Measurements from ENCODE around the gene SOCS7. TPM values are rescaled to one million over a fixed set of nuclear protein-coding genes. Genes with fewer than 3 reads are reported as not detected.

The SOCS7 gene
- total RNA-seq, 1 donor from 2014 or later: 14.7 TPM

- Histone ChIP-seq H3K27me3 (no peaks in the 10 kb centered on the region), H3K9me3 (no peaks in the 10 kb centered on the region), H3K27ac (no peak overlapping the region), H3K36me3 (no peaks in the 10 kb centered on the region), H3K4me1 (no peaks in the 10 kb centered on the region), H3K4me3 (no peak overlapping the region)
- no peak for DNase-seq (ENCODE audit: extremely low spot score in 2 of 2)
- intact Hi-C loops (cut with DNase I): no loop called here
- TF ChIP-seq CTCF (IDR thresholded peaks at IDR 0.05) (no peak), POLR2A (IDR thresholded peaks at IDR 0.05) (no peak), POLR2AphosphoS5 (IDR thresholded peaks at IDR 0.05; ENCODE audit: insufficient read depth in 1 of 2, low read depth in 1 of 2) (no peak)
These were observed 16.9 kb upstream of the SOCS7 start for GRCh38 chr17:38334480-38335364.

GRCh38 chr17:38336838-38337237, 14.8 kb upstream of the SOCS7 start:
- no peak for DNase-seq (ENCODE audit: extremely low spot score in 2 of 2)
- H3K36me3 ChIP-seq: no peaks in the 10 kb centered on the region
- TF ChIP-seq CTCF (IDR thresholded peaks at IDR 0.05): no peak
- no peak for TF ChIP-seq POLR2AphosphoS5 (IDR thresholded peaks at IDR 0.05; ENCODE audit: insufficient read depth in 1 of 2, low read depth in 1 of 2)
- TF ChIP-seq POLR2A (IDR thresholded peaks at IDR 0.05): no peak
- H3K27ac ChIP-seq: no peak overlapping the region
- no peaks in the 10 kb centered on the region for H3K4me1 ChIP-seq
- no peak overlapping the region for H3K4me3 ChIP-seq
- no peaks in the 10 kb centered on the region for H3K27me3 ChIP-seq
- no peaks in the 10 kb centered on the region for H3K9me3 ChIP-seq
- intact Hi-C loops (cut with DNase I): no loop called here

GRCh38 chr17:38338053-38338452, 13.6 kb upstream of the SOCS7 start:
- no peaks in the 10 kb centered on the region for H3K9me3 ChIP-seq
- H3K36me3 ChIP-seq: no peaks in the 10 kb centered on the region
- no peak for DNase-seq (ENCODE audit: extremely low spot score in 2 of 2)
- intact Hi-C loops (cut with DNase I): no loop called here
- H3K27me3 ChIP-seq: no peaks in the 10 kb centered on the region
- H3K4me1 ChIP-seq: no peaks in the 10 kb centered on the region
- no peak overlapping the region for H3K4me3 ChIP-seq
- no peak overlapping the region for H3K27ac ChIP-seq
- TF ChIP-seq POLR2AphosphoS5 (IDR thresholded peaks at IDR 0.05; ENCODE audit: insufficient read depth in 1 of 2, low read depth in 1 of 2) (no peak), CTCF (IDR thresholded peaks at IDR 0.05) (no peak), POLR2A (IDR thresholded peaks at IDR 0.05) (no peak)

- H3K36me3 ChIP-seq: no peaks in the 10 kb centered on the region
- no peak overlapping the region for H3K27ac ChIP-seq
- intact Hi-C loops (cut with DNase I): no loop called here
- TF ChIP-seq POLR2AphosphoS5 (IDR thresholded peaks at IDR 0.05; ENCODE audit: insufficient read depth in 1 of 2, low read depth in 1 of 2) (no peak), CTCF (IDR thresholded peaks at IDR 0.05) (no peak), POLR2A (IDR thresholded peaks at IDR 0.05) (no peak)
- no peak overlapping the region for H3K4me3 ChIP-seq
- DNase-seq (ENCODE audit: extremely low spot score in 2 of 2): no peak
- no peaks in the 10 kb centered on the region for H3K4me1 ChIP-seq
- no peaks in the 10 kb centered on the region for H3K27me3 ChIP-seq
- no peaks in the 10 kb centered on the region for H3K9me3 ChIP-seq
These were observed 13.1 kb upstream of the SOCS7 start for GRCh38 chr17:38338535-38338934.

GRCh38 chr17:38339891-38340290, 11.8 kb upstream of the SOCS7 start:
- H3K36me3 ChIP-seq: no peaks in the 10 kb centered on the region
- intact Hi-C loops (cut with DNase I): no loop called here
- no peaks in the 10 kb centered on the region for H3K9me3 ChIP-seq
- DNase-seq (ENCODE audit: extremely low spot score in 2 of 2): no peak
- TF ChIP-seq POLR2AphosphoS5 (IDR thresholded peaks at IDR 0.05; ENCODE audit: insufficient read depth in 1 of 2, low read depth in 1 of 2) (no peak), POLR2A (IDR thresholded peaks at IDR 0.05) (no peak), CTCF (IDR thresholded peaks at IDR 0.05) (no peak)
- H3K4me1 ChIP-seq: no peaks in the 10 kb centered on the region
- no peaks in the 10 kb centered on the region for H3K27me3 ChIP-seq
- no peak overlapping the region for H3K27ac ChIP-seq
- H3K4me3 ChIP-seq: no peak overlapping the region
